BJ (cell line): ENCODE data around the gene PFAS. TPM values are rescaled to one million over a fixed set of nuclear protein-coding genes. Genes with fewer than 3 reads are reported as not detected.

Experiments used
- CTCF ChIA-PET: fragments of 350-600 bp; formaldehyde crosslinking; extraction: SDS; loops from one replicate; lab custom pipeline; 2021; ENCODE audit warnings: antibody characterized with exemption, inconsistent platforms; lab: Yijun Ruan, JAX
- POLR2A ChIA-PET: fragments of 300-600 bp; sonication (Branson Sonifier 250); formaldehyde crosslinking; extraction: SDS; loops from one replicate; lab custom pipeline; 2021; ENCODE audit warnings: antibody characterized with exemption; lab: Charles Lee
- DNase-seq: peaks from one replicate; pipeline ENCODE4 v3.0.0-alpha.2; 2011; ENCODE audit warnings: low read depth
- H3K27me3 ChIP-seq: 2 replicates; pipeline ENCODE4 v1.6.0; 2011; ENCODE audit warnings: low read length; ENCODE audit not compliant: control insufficient read depth, insufficient read depth
- H3K36me3 ChIP-seq: 2 replicates; pipeline ENCODE4 v1.5.1; 2011; ENCODE audit warnings: low read length; ENCODE audit not compliant: control insufficient read depth, insufficient read depth
- H3K4me3 ChIP-seq: 2 replicates; pipeline ENCODE4 v1.5.1; 2011; ENCODE audit warnings: low read depth, mild to moderate bottlenecking, control low read depth, low read length
- polyA plus RNA-seq: library from polyadenylated mRNA; depleted of rRNA; stranded (reverse); fragments of >200 nt; gene quantifications from 2 replicates; pipeline ENCODE4 v1.2.3, GENCODE V29; 2011
- TF ChIP-seq, protein P1 (sequence below): IDR thresholded peaks from 2 replicates; pipeline ENCODE4 v1.5.1; 2011; ENCODE audit warnings: low read depth, mild to moderate bottlenecking, control low read depth, inconsistent platforms, low read length, moderate library complexity; ENCODE audit not compliant: insufficient read depth

PFAS gene
- polyA plus RNA-seq, 1 experiment, result 15.6 TPM

DNA sequence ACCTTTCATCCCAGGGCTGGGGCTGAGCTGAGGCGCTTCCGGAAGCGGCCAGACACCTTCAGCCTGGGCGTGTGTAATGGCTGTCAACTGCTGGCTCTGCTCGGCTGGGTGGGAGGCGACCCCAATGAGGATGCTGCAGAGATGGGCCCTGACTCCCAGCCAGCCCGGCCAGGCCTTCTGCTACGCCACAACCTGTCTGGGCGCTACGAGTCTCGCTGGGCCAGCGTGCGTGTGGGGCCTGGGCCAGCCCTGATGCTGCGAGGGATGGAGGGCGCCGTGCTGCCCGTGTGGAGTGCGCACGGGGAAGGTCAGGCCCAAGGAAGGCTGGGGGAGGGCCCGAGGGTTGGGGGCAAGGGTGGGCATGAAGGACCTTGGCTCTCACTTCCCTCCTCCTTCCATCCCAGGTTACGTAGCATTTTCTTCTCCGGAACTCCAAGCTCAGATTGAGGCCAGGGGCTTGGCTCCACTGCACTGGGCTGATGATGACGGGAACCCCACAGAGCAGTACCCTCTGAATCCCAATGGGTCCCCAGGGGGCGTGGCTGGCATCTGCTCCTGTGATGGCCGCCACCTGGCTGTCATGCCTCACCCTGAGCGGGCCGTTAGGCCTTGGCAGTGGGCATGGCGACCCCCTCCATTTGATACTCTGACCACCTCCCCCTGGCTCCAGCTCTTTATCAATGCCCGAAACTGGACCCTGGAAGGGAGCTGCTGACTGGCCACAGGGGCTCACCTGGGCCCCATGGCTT is 19.6 kb downstream of the PFAS start:
- Histone ChIP-seq H3K27me3 (no peaks in the 10 kb centered on the region), H3K36me3 (peaks cover 22% of the 10 kb centered on the region), H3K4me3 (no peak overlapping the region)
- ChIA-PET POLR2A (no interaction called here), CTCF (interaction anchor here (0.7 kb wide), 1 partner anchor 92 kb away, joined by 3 read pairs; the partner anchor contains the start of gene TMEM107)
- no peak for DNase-seq
- TF ChIP-seq, protein P1, sequence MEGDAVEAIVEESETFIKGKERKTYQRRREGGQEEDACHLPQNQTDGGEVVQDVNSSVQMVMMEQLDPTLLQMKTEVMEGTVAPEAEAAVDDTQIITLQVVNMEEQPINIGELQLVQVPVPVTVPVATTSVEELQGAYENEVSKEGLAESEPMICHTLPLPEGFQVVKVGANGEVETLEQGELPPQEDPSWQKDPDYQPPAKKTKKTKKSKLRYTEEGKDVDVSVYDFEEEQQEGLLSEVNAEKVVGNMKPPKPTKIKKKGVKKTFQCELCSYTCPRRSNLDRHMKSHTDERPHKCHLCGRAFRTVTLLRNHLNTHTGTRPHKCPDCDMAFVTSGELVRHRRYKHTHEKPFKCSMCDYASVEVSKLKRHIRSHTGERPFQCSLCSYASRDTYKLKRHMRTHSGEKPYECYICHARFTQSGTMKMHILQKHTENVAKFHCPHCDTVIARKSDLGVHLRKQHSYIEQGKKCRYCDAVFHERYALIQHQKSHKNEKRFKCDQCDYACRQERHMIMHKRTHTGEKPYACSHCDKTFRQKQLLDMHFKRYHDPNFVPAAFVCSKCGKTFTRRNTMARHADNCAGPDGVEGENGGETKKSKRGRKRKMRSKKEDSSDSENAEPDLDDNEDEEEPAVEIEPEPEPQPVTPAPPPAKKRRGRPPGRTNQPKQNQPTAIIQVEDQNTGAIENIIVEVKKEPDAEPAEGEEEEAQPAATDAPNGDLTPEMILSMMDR, result no peak

DNA sequence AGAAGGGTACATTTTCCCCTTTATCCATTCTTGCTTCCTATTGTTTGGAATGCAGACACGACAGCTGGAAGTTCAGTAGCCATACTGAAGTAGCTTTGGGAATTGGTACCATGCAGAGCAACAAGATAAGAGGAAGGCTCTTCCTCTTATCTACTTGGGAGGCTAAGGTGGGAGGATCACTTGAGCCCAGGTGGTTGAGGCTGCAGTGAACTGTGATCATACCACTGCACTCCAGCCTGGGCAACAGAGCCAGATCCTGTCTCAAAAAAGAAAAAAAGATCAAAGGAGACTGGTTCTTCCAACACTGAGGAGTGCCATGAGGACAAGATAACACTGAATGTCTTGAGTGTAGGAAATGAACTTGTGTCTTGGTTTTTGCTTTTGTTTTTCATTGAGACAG is 23.3 kb downstream of the PFAS start:
- POLR2A ChIA-PET, result interaction anchor here (0.6 kb wide), 1 partner anchor 21 kb away, joined by 9 read pairs; no protein-coding TSS in a partner anchor
- H3K36me3 ChIP-seq, result peaks cover 4% of the 10 kb centered on the region
- no peak overlapping the region for H3K4me3 ChIP-seq
- H3K27me3 ChIP-seq, result no peaks in the 10 kb centered on the region
- CTCF ChIA-PET, result interaction anchor here (0.6 kb wide), 1 partner anchor 37 kb away, joined by 3 read pairs; no protein-coding TSS in a partner anchor
- DNase-seq, result no peak
- TF ChIP-seq, protein P1, result no peak

DNA sequence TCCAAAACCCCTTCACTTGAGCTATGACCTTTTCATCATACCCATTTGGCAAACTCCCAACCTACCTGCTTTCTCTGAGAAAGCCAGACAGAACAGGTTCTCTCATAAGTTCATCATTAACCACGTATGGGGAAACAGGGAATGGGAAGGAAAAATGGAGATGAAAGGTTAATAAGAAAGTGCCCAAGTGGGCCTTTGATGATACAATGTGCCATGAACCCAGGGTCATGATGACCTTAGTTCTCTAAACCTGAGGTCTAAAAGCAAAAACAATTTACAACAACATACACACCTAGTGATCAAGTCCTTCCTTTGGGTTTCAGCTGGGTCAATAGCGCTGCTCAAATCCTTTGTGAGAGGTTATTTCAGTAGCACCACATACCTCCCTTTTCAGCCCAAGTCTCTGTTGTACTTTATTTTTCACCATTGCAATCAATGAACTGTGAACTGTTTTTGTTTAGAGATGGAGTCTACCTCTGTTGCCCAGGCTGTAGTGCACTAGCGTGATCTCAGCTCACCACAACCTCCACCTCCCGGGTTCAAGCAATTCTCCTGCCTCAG is 24.9 kb downstream of the PFAS start:
- TF ChIP-seq, protein P1, result no peak
- H3K27me3 ChIP-seq, result no peaks in the 10 kb centered on the region
- ChIA-PET POLR2A (no interaction called here), CTCF (no interaction called here)
- H3K4me3 ChIP-seq, result no peak overlapping the region
- H3K36me3 ChIP-seq, result peaks cover 3% of the 10 kb centered on the region
- no peak for DNase-seq

DNA sequence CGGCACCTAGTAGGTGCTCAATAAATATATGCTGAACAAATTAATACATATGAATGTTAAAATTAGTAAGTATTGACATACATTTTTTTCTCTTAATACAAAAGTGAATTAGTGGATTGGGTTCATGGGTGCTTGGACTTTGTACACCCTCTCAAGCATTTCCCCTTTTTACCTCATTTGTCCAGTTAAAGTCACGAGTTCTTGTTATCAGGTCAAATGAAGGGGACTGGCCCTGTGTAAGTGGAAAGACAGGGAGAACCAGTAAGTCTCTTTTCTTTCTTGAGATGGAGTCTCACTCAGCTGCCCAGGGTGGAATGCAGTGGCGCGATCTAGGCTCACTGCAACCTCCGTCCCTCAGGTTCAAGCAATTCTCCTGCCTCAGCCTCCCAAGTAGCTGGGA is 25.7 kb downstream of the PFAS start:
- ChIA-PET POLR2A (no interaction called here), CTCF (no interaction called here)
- peaks cover 3% of the 10 kb centered on the region for H3K36me3 ChIP-seq
- no peak for DNase-seq
- TF ChIP-seq, protein P1, result no peak
- no peaks in the 10 kb centered on the region for H3K27me3 ChIP-seq
- no peak overlapping the region for H3K4me3 ChIP-seq
